T-helper 22 cell (primary cell): ENCODE measurements around the gene SYNDIG1L.

Experiments
- DNase-seq: peaks from one replicate; pipeline ENCODE4 v3.0.0-alpha.2; 2020; ENCODE audit warnings: low read depth

The SYNDIG1L gene

GRCh38 chr14:74429221-74429691 is 3.2 kb upstream of the SYNDIG1L start:
- DNase-seq, result no peak

GRCh38 chr14:74427651-74428050 is 1.6 kb upstream of the SYNDIG1L start:
- no peak for DNase-seq

GRCh38 chr14:74425525-74426201 is 347 bp downstream of the SYNDIG1L start:
- peak; percentile 8 for DNase-seq

- DNase-seq, result no peak
These were observed 1.4 kb downstream of the SYNDIG1L start for GRCh38 chr14:74424606-74425005.

- no peak for DNase-seq
These were observed 2.8 kb downstream of the SYNDIG1L start for GRCh38 chr14:74423246-74423645.

- no peak for DNase-seq
These were observed 4.0 kb downstream of the SYNDIG1L start for GRCh38 chr14:74421981-74422380.

- no peak for DNase-seq
These were observed 6.9 kb downstream of the SYNDIG1L start for GRCh38 chr14:74419086-74419485.

- no peak for DNase-seq
These were observed 8.0 kb downstream of the SYNDIG1L start for GRCh38 chr14:74418031-74418430.

GRCh38 chr14:74417611-74418010 is 8.4 kb downstream of the SYNDIG1L start:
- DNase-seq, result no peak

GRCh38 chr14:74417201-74417600 is 8.8 kb downstream of the SYNDIG1L start:
- no peak for DNase-seq

GRCh38 chr14:74415115-74415437 is 10.9 kb downstream of the SYNDIG1L start:
- DNase-seq, result no peak

GRCh38 chr14:74414403-74415114 is 11.5 kb downstream of the SYNDIG1L start:
- no peak for DNase-seq

GRCh38 chr14:74413627-74414026 is 12.4 kb downstream of the SYNDIG1L start:
- DNase-seq, result no peak

- no peak for DNase-seq
These were observed 13.3 kb downstream of the SYNDIG1L start for GRCh38 chr14:74412753-74413152.

- DNase-seq, result no peak
These were observed 14.3 kb downstream of the SYNDIG1L start for GRCh38 chr14:74411671-74412070.

- no peak for DNase-seq
These were observed 16.6 kb downstream of the SYNDIG1L start for GRCh38 chr14:74409441-74409840.

- no peak for DNase-seq
These were observed 17.1 kb downstream of the SYNDIG1L start for GRCh38 chr14:74408870-74409269.

- DNase-seq, result no peak
These were observed 18.2 kb downstream of the SYNDIG1L start for GRCh38 chr14:74407801-74408154.

GRCh38 chr14:74407021-74407800 is 18.8 kb downstream of the SYNDIG1L start:
- no peak for DNase-seq

GRCh38 chr14:74405663-74406062 is 20.3 kb downstream of the SYNDIG1L start:
- no peak for DNase-seq

GRCh38 chr14:74404435-74404834 is 21.6 kb downstream of the SYNDIG1L start:
- no peak for DNase-seq

- DNase-seq, result no peak
These were observed 22.2 kb downstream of the SYNDIG1L start for GRCh38 chr14:74403619-74404417.
